Adipocyte (in vitro differentiated cells): Measurements from ENCODE around the gene TWF2.

Source experiments
- DNase-seq: peaks from one replicate; pipeline ENCODE4 v3.0.0-alpha.2; 2015; ENCODE audit warnings: low read depth
- H3K27me3 ChIP-seq: replicated peaks from 2 replicates; pipeline ENCODE4 v1.7.0; 2013; ENCODE audit warnings: mild to moderate bottlenecking, low read length, moderate library complexity; ENCODE audit not compliant: control insufficient read depth, insufficient read depth
- H3K36me3 ChIP-seq: 2 replicates; pipeline ENCODE4 v1.7.0; 2013; ENCODE audit warnings: low read length, mild to moderate bottlenecking, moderate library complexity; ENCODE audit not compliant: control insufficient read depth, insufficient read depth, severe bottlenecking
- H3K4me1 ChIP-seq: 2 replicates; pipeline ENCODE4 v1.7.0; 2013; ENCODE audit warnings: mild to moderate bottlenecking, low read length, moderate library complexity; ENCODE audit not compliant: control insufficient read depth, insufficient read depth
- H3K4me3 ChIP-seq: 2 replicates; pipeline ENCODE4 v1.7.0; 2013; ENCODE audit warnings: mild to moderate bottlenecking, low read length, moderate library complexity
- H3K9ac ChIP-seq: 2 replicates; pipeline ENCODE4 v1.7.0; 2013; ENCODE audit warnings: mild to moderate bottlenecking, low read length, moderate library complexity
- H3K9me3 ChIP-seq: 2 replicates; pipeline ENCODE4 v1.7.0; 2013; ENCODE audit warnings: mild to moderate bottlenecking, low read length, moderate library complexity; ENCODE audit not compliant: control insufficient read depth

Gene TWF2

GRCh38 chr3:52228751-52229291 lies 10.1 kb downstream of the TWF2 start:
- DNase-seq = no peak
- peaks cover under 1% of the 10 kb centered on the region for H3K4me1 ChIP-seq
- no peaks in the 10 kb centered on the region for H3K27me3 ChIP-seq
- H3K9ac ChIP-seq = no peak overlapping the region
- no peak overlapping the region for H3K4me3 ChIP-seq
- H3K9me3 ChIP-seq = no peaks in the 10 kb centered on the region
- peaks cover 55% of the 10 kb centered on the region for H3K36me3 ChIP-seq

- DNase-seq = no peak
- H3K4me3 ChIP-seq = no peak overlapping the region
Measured at GRCh38 chr3:52228266-52228665, 10.7 kb downstream of the TWF2 start.

GRCh38 chr3:52227766-52228165 lies 11.2 kb downstream of the TWF2 start:
- no peaks in the 10 kb centered on the region for H3K9me3 ChIP-seq
- no peak overlapping the region for H3K9ac ChIP-seq
- no peaks in the 10 kb centered on the region for H3K27me3 ChIP-seq
- peaks cover 48% of the 10 kb centered on the region for H3K36me3 ChIP-seq
- H3K4me3 ChIP-seq = no peak overlapping the region
- H3K4me1 ChIP-seq = no peaks in the 10 kb centered on the region
- no peak for DNase-seq

More at GRCh38 chr3:52228266-52228665, 10.7 kb downstream of the TWF2 start:
- peaks cover 53% of the 10 kb centered on the region for H3K36me3 ChIP-seq
- no peaks in the 10 kb centered on the region for H3K27me3 ChIP-seq
- no peaks in the 10 kb centered on the region for H3K4me1 ChIP-seq
- no peaks in the 10 kb centered on the region for H3K9me3 ChIP-seq
- H3K9ac ChIP-seq = no peak overlapping the region

- Histone ChIP-seq H3K4me3 (no peak overlapping the region), H3K36me3 (peaks cover 42% of the 10 kb centered on the region), H3K4me1 (no peaks in the 10 kb centered on the region), H3K27me3 (no peaks in the 10 kb centered on the region), H3K9me3 (no peaks in the 10 kb centered on the region), H3K9ac (no peak overlapping the region)
- DNase-seq = no peak
Measured at GRCh38 chr3:52227117-52227516, 11.8 kb downstream of the TWF2 start.

GRCh38 chr3:52226229-52226817 lies 12.6 kb downstream of the TWF2 start:
- no peak for DNase-seq
- Histone ChIP-seq H3K4me1 (no peaks in the 10 kb centered on the region), H3K9me3 (no peaks in the 10 kb centered on the region), H3K36me3 (peaks cover 35% of the 10 kb centered on the region), H3K27me3 (no peaks in the 10 kb centered on the region), H3K4me3 (no peak overlapping the region), H3K9ac (no peak overlapping the region)

GRCh38 chr3:52225452-52226228 lies 13.3 kb downstream of the TWF2 start, which contains the start of gene TLR9:
Gene TLR9, minus strand, starts transcription at chr3:52225645. Its CDS starts 116 bp downstream, at chr3:52225529.
- no peak within 1 kb of the TSS for H3K9ac ChIP-seq

GRCh38 chr3:52223449-52224408 lies 15.2 kb downstream of the TWF2 start:
- no peak overlapping the region for H3K9ac ChIP-seq
- no peak for DNase-seq
- peaks cover 7% of the 10 kb centered on the region for H3K4me1 ChIP-seq
- H3K27me3 ChIP-seq = no peaks in the 10 kb centered on the region
- no peak overlapping the region for H3K4me3 ChIP-seq
- H3K9me3 ChIP-seq = no peaks in the 10 kb centered on the region
- H3K36me3 ChIP-seq = peaks cover 9% of the 10 kb centered on the region

More at GRCh38 chr3:52225452-52226228, 13.3 kb downstream of the TWF2 start, which contains the start of gene TLR9:
- DNase-seq = no peak
- Histone ChIP-seq H3K9me3 (no peaks in the 10 kb centered on the region), H3K27me3 (no peaks in the 10 kb centered on the region), H3K36me3 (peaks cover 29% of the 10 kb centered on the region), H3K4me3 (no peak within 1 kb of the TSS), H3K4me1 (no peaks in the 10 kb centered on the region)

GRCh38 chr3:52222319-52223221 lies 16.4 kb downstream of the TWF2 start:
- DNase-seq = no peak
- Histone ChIP-seq H3K9me3 (no peaks in the 10 kb centered on the region), H3K4me1 (peaks cover 8% of the 10 kb centered on the region), H3K4me3 (no peak overlapping the region), H3K9ac (no peak overlapping the region), H3K36me3 (no peaks in the 10 kb centered on the region), H3K27me3 (no peaks in the 10 kb centered on the region)

- no peak for DNase-seq
- no peaks in the 10 kb centered on the region for H3K27me3 ChIP-seq
- H3K36me3 ChIP-seq = no peaks in the 10 kb centered on the region
- no peak overlapping the region for H3K9ac ChIP-seq
- no peak overlapping the region for H3K4me3 ChIP-seq
- no peaks in the 10 kb centered on the region for H3K9me3 ChIP-seq
- peaks cover 15% of the 10 kb centered on the region for H3K4me1 ChIP-seq
Measured at GRCh38 chr3:52221563-52222318, 17.2 kb downstream of the TWF2 start.

- no peaks in the 10 kb centered on the region for H3K36me3 ChIP-seq
- H3K9ac ChIP-seq = no peak overlapping the region
- H3K4me3 ChIP-seq = no peak overlapping the region
- H3K9me3 ChIP-seq = no peaks in the 10 kb centered on the region
- H3K27me3 ChIP-seq = no peaks in the 10 kb centered on the region
- no peak for DNase-seq
- H3K4me1 ChIP-seq = peaks cover 21% of the 10 kb centered on the region
Measured at GRCh38 chr3:52221141-52221562, 17.8 kb downstream of the TWF2 start.
